NCI-H1694 treated with DMSO at 0.1 percent for 48 hours (cell line): ENCODE results near the gene EVI5.
"Not testable (repeated sequence)": the region's sequence is repeated elsewhere in the genome, so short reads cannot be mapped to it uniquely, and the experiment has no call there.

Source experiments
- DNase-seq: peaks from one replicate; lab custom pipeline; 2025; lab: John Stamatoyannopoulos, UW

The EVI5 gene

GRCh38 chr1:92747735-92748134 lies 37.2 kb downstream of the EVI5 start:
- no peak for DNase-seq

GRCh38 chr1:92746255-92746654 lies 38.7 kb downstream of the EVI5 start:
- not testable (repeated sequence) for DNase-seq

- no peak for DNase-seq
Measured at GRCh38 chr1:92743221-92743620, 41.7 kb downstream of the EVI5 start.

- DNase-seq = no peak
Measured at GRCh38 chr1:92739669-92740524, 45.0 kb downstream of the EVI5 start.

GRCh38 chr1:92736395-92736794 lies 48.5 kb downstream of the EVI5 start:
- DNase-seq = no peak

GRCh38 chr1:92730476-92730875 lies 54.4 kb downstream of the EVI5 start:
- DNase-seq = no peak

- DNase-seq = no peak
Measured at GRCh38 chr1:92728697-92729096, 56.2 kb downstream of the EVI5 start.

GRCh38 chr1:92723713-92724112 lies 61.2 kb downstream of the EVI5 start:
- DNase-seq = not testable (repeated sequence)

GRCh38 chr1:92721886-92722285 lies 63.0 kb downstream of the EVI5 start:
- DNase-seq = no peak

GRCh38 chr1:92721157-92721556 lies 63.8 kb downstream of the EVI5 start:
- DNase-seq = not testable (repeated sequence)

GRCh38 chr1:92715476-92715951 lies 69.4 kb downstream of the EVI5 start:
- not testable (repeated sequence) for DNase-seq

- no peak for DNase-seq
Measured at GRCh38 chr1:92713939-92714338, 71.0 kb downstream of the EVI5 start.

GRCh38 chr1:92711473-92712165 lies 73.3 kb downstream of the EVI5 start:
- no peak for DNase-seq

- no peak for DNase-seq
Measured at GRCh38 chr1:92709738-92710137, 75.2 kb downstream of the EVI5 start.

- DNase-seq = no peak
Measured at GRCh38 chr1:92708368-92708950, 76.4 kb downstream of the EVI5 start.

GRCh38 chr1:92707709-92708108 lies 77.2 kb downstream of the EVI5 start:
- DNase-seq = no peak

GRCh38 chr1:92707292-92707691 lies 77.6 kb downstream of the EVI5 start:
- DNase-seq = no peak

GRCh38 chr1:92705446-92705845 lies 79.5 kb downstream of the EVI5 start:
- no peak for DNase-seq

- DNase-seq = no peak
Measured at GRCh38 chr1:92701147-92701546, 83.8 kb downstream of the EVI5 start.

- DNase-seq = no peak
Measured at GRCh38 chr1:92698932-92699331, 86.0 kb downstream of the EVI5 start.

GRCh38 chr1:92695104-92695503 lies 89.8 kb downstream of the EVI5 start:
- no peak for DNase-seq

- DNase-seq = no peak
Measured at GRCh38 chr1:92691925-92692324, 93.0 kb downstream of the EVI5 start.
